MG63 (cell line): ENCODE measurements around the gene TOGARAM1. TPM values are rescaled to one million over a fixed set of nuclear protein-coding genes. Genes with fewer than 3 reads are reported as not detected.

Experiments used
- DNase-seq: peaks from one replicate; pipeline ENCODE4 v3.0.0-alpha.2; 2020
- H3K27me3 ChIP-seq: fragments of 250-450 bp; sonication (Bioruptor Pico); 2 replicates; pipeline ENCODE4 v1.5.1; 2020; ENCODE audit warnings: mild to moderate bottlenecking, moderate library complexity
- H3K36me3 ChIP-seq: fragments of 250-450 bp; sonication (Bioruptor Pico); 2 replicates; pipeline ENCODE4 v1.5.1; 2020; ENCODE audit warnings: mild to moderate bottlenecking, moderate library complexity
- H3K4me3 ChIP-seq: fragments of 250-450 bp; sonication (Bioruptor Pico); 2 replicates; pipeline ENCODE4 v1.5.1; 2020; ENCODE audit warnings: mild to moderate bottlenecking, moderate library complexity
- H3K9me3 ChIP-seq: fragments of 250-450 bp; sonication (Bioruptor Pico); 2 replicates; pipeline ENCODE4 v1.5.1; 2020; ENCODE audit warnings: mild to moderate bottlenecking, moderate library complexity
- total RNA-seq: library from RNA; depleted of rRNA; stranded (reverse); fragments of >200 nt; shearing (Covaris generic); gene quantifications from 2 replicates; pipeline ENCODE4 v1.2.3, GENCODE V29; 2014; ENCODE audit warnings: low replicate concordance

TOGARAM1 gene
- total RNA-seq, 1 experiment from 2014 or later, result 3.4 TPM

GRCh38 chr14:44960146-44960545 lies 1.8 kb upstream of the TOGARAM1 start:
- Histone ChIP-seq H3K9me3 (no peaks in the 10 kb centered on the region), H3K4me3 (peak overlapping the region; percentile 86), H3K36me3 (no peaks in the 10 kb centered on the region), H3K27me3 (no peaks in the 10 kb centered on the region)
- no peak for DNase-seq

DNA sequence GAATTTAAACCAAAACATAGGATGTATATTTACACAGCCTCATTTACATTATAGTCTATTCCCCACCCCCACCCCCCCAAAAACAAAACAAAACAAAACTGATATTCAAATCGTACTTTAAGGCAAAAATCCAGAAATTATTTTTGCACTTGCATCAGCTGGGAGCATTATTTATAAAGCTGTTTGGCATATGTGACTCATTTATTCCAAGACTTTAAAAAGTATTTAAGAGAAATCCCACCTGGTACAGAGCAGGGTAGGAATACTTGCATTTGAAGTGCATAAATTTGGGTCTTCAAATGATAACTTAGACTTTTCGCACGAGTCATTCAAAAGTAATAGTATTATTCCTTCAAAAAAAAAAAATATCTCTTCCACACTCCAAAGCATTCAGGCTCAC lies 1.3 kb upstream of the TOGARAM1 start:
- no peak for DNase-seq
- Histone ChIP-seq H3K27me3 (no peaks in the 10 kb centered on the region), H3K36me3 (no peaks in the 10 kb centered on the region), H3K9me3 (no peaks in the 10 kb centered on the region), H3K4me3 (peak overlapping the region; percentile 86)

DNA sequence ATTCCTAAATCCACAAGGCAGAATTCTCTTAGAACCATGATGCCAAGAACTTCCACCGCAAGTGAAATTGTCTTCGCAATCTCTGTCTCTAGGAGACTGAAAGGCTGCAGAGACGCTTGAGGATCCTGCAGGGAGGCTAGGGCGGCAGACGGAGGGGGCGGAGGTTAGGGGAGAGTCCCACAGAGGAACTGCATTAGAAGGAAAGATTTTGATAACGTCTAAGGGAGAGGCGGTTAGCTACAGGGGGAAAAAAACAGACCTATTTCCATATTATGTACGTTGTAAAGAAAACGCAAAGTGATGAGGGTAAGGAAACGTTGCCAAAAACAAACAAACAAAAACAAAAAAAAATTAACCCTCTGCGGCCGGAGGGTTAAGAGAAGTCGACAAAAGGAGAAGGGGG lies 838 bp upstream of the TOGARAM1 start:
- H3K36me3 ChIP-seq, result no peaks in the 10 kb centered on the region
- peak overlapping the region; percentile 86 for H3K4me3 ChIP-seq
- DNase-seq, result peak; percentile 53
- no peaks in the 10 kb centered on the region for H3K27me3 ChIP-seq
- H3K9me3 ChIP-seq, result no peaks in the 10 kb centered on the region

DNA sequence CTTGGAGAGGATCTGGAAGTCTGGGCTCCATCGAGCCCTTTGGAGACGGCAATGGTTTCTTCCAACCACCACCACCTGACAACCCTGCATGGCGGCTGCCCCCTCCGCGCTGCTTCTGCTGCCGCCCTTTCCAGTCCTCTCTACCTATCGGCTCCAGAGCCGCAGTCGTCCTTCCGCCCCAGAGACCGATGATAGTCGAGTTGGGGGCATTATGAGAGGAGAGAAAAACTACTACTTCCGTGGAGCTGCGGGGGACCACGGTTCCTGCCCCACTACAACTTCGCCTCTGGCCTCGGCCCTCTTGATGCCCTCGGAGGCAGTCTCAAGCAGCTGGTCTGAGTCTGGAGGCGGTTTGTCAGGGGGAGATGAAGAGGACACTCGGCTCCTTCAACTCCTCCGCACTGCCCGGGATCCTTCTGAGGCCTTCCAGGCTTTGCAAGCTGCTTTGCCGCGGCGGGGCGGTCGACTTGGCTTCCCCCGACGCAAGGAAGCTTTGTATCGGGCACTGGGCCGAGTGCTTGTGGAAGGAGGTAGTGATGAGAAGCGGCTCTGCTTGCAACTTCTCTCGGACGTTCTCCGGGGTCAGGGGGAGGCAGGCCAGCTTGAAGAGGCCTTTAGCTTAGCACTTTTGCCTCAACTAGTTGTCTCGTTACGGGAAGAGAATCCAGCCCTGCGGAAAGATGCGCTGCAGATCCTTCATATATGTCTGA lies 499 bp downstream of the TOGARAM1 start:
- H3K27me3 ChIP-seq, result no peaks in the 10 kb centered on the region
- peak; percentile 31 for DNase-seq
- H3K36me3 ChIP-seq, result no peaks in the 10 kb centered on the region
- peak overlapping the region; percentile 86 for H3K4me3 ChIP-seq
- H3K9me3 ChIP-seq, result no peaks in the 10 kb centered on the region

- no peak for DNase-seq
- no peaks in the 10 kb centered on the region for H3K27me3 ChIP-seq
- peak overlapping the region; percentile 86 for H3K4me3 ChIP-seq
- no peaks in the 10 kb centered on the region for H3K36me3 ChIP-seq
- no peaks in the 10 kb centered on the region for H3K9me3 ChIP-seq
Observed at GRCh38 chr14:44963044-44963528, 1.1 kb downstream of the TOGARAM1 start.

GRCh38 chr14:44963775-44964380 lies 1.9 kb downstream of the TOGARAM1 start:
- Histone ChIP-seq H3K36me3 (no peaks in the 10 kb centered on the region), H3K9me3 (no peaks in the 10 kb centered on the region), H3K4me3 (peak overlapping the region; percentile 86), H3K27me3 (no peaks in the 10 kb centered on the region)
- DNase-seq, result peak; percentile 8

DNA sequence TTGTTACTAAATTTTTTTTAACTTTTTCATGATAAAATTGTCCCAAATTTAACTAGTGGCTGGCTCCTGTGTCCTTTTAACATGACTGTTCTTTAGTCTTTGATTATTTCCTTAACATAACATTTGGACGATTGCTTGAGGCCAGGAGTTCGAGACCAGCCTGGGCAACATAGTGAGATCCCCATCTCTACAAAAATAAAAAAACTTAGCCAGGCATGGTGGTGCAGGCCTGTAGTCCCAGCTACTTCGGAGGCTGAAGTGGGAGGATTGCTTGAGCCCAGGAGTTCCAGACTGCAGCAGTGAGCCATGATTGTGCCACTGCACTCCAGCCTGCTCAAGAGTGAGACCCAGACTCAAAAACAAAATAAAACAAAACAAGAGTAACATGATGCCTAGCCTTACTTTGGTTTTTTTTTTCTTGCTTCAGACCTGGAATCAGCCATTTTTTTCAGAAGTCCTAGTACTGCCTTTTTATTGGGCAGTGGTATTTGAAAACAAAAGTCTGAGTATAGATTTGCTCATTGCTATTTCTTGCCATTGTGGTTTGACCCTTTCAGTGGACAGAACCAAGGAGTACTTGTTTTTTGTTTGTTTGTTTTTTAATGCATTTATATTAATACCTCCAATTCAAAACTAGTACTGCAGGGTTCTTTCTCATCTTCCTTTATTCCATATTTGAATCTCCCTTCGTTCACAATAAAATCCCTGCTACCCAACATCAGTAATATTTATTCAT lies 4.8 kb downstream of the TOGARAM1 start:
- Histone ChIP-seq H3K4me3 (no peak overlapping the region; the same call in 1 of the 2 replicates), H3K9me3 (no peaks in the 10 kb centered on the region), H3K36me3 (no peaks in the 10 kb centered on the region), H3K27me3 (no peaks in the 10 kb centered on the region)
- no peak for DNase-seq

GRCh38 chr14:44968714-44969113 lies 6.7 kb downstream of the TOGARAM1 start:
- no peaks in the 10 kb centered on the region for H3K27me3 ChIP-seq
- H3K4me3 ChIP-seq, result no peak overlapping the region
- DNase-seq, result no peak

GRCh38 chr14:44970907-44971306 lies 8.9 kb downstream of the TOGARAM1 start:
- no peaks in the 10 kb centered on the region for H3K36me3 ChIP-seq
- no peak overlapping the region for H3K4me3 ChIP-seq
- no peak for DNase-seq
- no peaks in the 10 kb centered on the region for H3K9me3 ChIP-seq
- no peaks in the 10 kb centered on the region for H3K27me3 ChIP-seq

More at GRCh38 chr14:44968714-44969113, 6.7 kb downstream of the TOGARAM1 start:
- H3K9me3 ChIP-seq, result no peaks in the 10 kb centered on the region
- H3K36me3 ChIP-seq, result no peaks in the 10 kb centered on the region

GRCh38 chr14:44971459-44971858 lies 9.5 kb downstream of the TOGARAM1 start:
- Histone ChIP-seq H3K27me3 (no peaks in the 10 kb centered on the region), H3K4me3 (no peak overlapping the region), H3K36me3 (no peaks in the 10 kb centered on the region), H3K9me3 (no peaks in the 10 kb centered on the region)
- no peak for DNase-seq

DNA sequence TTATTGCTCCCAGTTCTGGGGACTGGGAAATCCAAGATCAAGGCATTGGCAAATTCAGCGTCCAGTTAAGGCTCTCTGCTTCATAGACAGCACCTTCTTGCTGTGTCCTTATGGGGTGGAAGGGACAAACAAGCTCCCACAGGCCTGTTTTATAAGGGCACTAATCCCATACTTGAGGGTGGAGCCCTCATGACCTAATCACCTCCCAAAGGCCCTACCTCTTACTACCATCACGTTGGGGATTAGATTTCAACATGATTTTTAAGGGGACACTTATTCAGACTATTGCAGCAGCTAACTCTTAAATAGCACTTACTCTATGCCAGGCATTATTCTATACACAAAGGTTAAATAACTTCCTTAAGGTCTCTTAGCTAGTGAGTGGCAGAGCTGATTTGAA lies 17.3 kb downstream of the TOGARAM1 start:
- H3K27me3 ChIP-seq, result no peaks in the 10 kb centered on the region
- H3K9me3 ChIP-seq, result no peaks in the 10 kb centered on the region
- no peaks in the 10 kb centered on the region for H3K36me3 ChIP-seq
- DNase-seq, result no peak
- no peak overlapping the region for H3K4me3 ChIP-seq

DNA sequence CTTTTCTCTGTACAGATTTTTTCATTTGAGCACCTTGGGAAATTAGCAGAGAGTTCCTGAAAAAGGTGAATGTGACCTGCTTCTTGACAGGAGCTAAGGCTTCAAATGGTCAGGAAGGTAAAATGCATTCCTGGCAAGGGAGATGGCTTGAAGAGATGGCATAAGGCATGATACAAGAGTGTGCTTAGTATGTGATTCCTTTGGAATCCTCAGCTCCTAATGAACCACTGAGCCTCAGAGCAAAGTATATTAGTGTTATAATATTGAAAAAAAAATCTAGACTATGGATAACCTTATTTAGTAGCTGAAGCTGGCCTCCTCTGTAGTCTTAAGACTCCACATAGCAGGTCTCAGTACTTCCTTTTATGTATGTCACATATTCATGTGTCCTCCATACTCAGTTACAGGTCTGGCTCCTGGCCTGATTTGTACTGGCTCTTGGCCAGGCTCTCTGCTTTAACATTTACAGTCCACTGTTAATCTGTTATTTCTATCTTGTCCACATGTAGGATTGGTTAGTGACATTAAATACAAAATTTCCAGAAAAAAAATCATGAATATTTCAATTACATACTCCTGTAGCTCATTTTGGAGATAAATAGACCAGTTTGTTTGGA lies 17.9 kb downstream of the TOGARAM1 start:
- no peak overlapping the region for H3K4me3 ChIP-seq
- no peaks in the 10 kb centered on the region for H3K9me3 ChIP-seq
- no peaks in the 10 kb centered on the region for H3K36me3 ChIP-seq
- no peak for DNase-seq
- H3K27me3 ChIP-seq, result no peaks in the 10 kb centered on the region

DNA sequence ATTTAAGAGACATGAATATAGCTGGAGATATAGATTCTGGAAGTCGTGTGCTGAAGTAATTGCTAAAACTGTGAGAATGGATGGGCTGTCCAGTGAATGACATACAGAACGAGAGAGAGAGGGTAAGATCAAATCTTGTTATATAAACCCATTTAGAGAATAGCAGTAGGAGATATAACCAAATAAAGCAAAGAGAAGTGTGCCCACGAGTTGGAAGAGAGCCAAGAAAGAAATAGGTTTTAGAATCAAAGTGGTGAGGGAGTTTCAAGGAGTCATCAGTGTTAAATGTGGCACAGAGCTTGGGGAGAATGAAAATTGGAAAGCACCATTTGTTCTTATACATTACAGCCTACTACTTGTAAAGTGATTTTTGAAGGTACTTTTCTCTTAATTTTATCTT lies 19.2 kb downstream of the TOGARAM1 start:
- Histone ChIP-seq H3K36me3 (no peaks in the 10 kb centered on the region), H3K27me3 (no peaks in the 10 kb centered on the region), H3K4me3 (no peak overlapping the region), H3K9me3 (no peaks in the 10 kb centered on the region)
- no peak for DNase-seq

DNA sequence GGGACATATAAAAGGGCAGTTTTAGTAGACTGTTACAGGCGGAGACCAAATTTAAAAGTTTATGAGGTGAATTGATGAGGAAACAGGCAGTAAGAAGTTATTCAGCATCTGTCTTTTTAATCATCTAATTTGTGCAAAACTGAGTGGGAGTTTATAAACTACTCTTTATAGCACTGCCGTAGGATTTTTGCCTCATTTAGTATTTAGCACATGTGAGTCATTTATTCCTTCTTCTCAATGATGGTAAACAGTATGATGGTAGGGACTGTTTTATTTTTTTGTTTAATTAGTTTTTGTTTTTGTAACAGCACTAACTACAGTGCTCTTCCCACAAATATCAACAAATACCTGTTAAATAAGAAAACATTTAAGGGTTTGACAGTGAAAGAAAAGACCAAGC lies 20.6 kb downstream of the TOGARAM1 start:
- Histone ChIP-seq H3K4me3 (no peak overlapping the region), H3K9me3 (no peaks in the 10 kb centered on the region), H3K36me3 (no peaks in the 10 kb centered on the region), H3K27me3 (no peaks in the 10 kb centered on the region)
- DNase-seq, result no peak

- H3K36me3 ChIP-seq, result no peaks in the 10 kb centered on the region
- H3K9me3 ChIP-seq, result no peaks in the 10 kb centered on the region
- no peaks in the 10 kb centered on the region for H3K27me3 ChIP-seq
- no peak overlapping the region for H3K4me3 ChIP-seq
- no peak for DNase-seq
Observed at GRCh38 chr14:44988694-44989093, 26.7 kb downstream of the TOGARAM1 start.

- H3K36me3 ChIP-seq, result no peaks in the 10 kb centered on the region
- DNase-seq, result no peak
- H3K27me3 ChIP-seq, result no peaks in the 10 kb centered on the region
- H3K4me3 ChIP-seq, result no peak overlapping the region
- no peaks in the 10 kb centered on the region for H3K9me3 ChIP-seq
Observed at GRCh38 chr14:44989497-44990440, 27.8 kb downstream of the TOGARAM1 start.
